Epithelial cell of proximal tubule (primary cell): ENCODE results near the gene RSBN1L. TPM values are rescaled to one million over a fixed set of nuclear protein-coding genes. Genes with fewer than 3 reads are reported as not detected.
A peak's percentile ranks its signal among the peaks of the same experiment; 100 is the strongest.

Source experiments
- DNase-seq: peaks from one replicate; pipeline ENCODE4 v3.0.0-alpha.2; 2011; ENCODE audit warnings: low read depth
- H3K4me3 ChIP-seq: 2 replicates; pipeline ENCODE4 v1.5.1; 2011; ENCODE audit warnings: low read depth, mild to moderate bottlenecking, low read length
- CTCF ChIP-seq: conservative IDR thresholded peaks from 2 replicates; pipeline ENCODE4 v1.5.1; 2012; ENCODE audit warnings: low read depth, mild to moderate bottlenecking, low read length
- total RNA-seq: library from RNA; depleted of rRNA; stranded (reverse); fragments of >200 nt; gene quantifications from 2 replicates; pipeline ENCODE4 v1.2.3, GENCODE V29; 2015

The RSBN1L gene
- total RNA-seq, 1 donor from 2014 or later, result 13.0 TPM

- no peak overlapping the region for H3K4me3 ChIP-seq
- no peak for DNase-seq
- no peak for TF ChIP-seq CTCF
These were observed 95.7 kb downstream of the RSBN1L start for GRCh38 chr7:77791956-77792355.

GRCh38 chr7:77794000-77794399 lies 97.7 kb downstream of the RSBN1L start:
- no peak for DNase-seq
- H3K4me3 ChIP-seq, result no peak overlapping the region
- no peak for TF ChIP-seq CTCF

- peak overlapping the region; percentile 94 for H3K4me3 ChIP-seq
- no peak for TF ChIP-seq CTCF
- DNase-seq, result no peak
These were observed 99.8 kb downstream of the RSBN1L start for GRCh38 chr7:77796109-77796508.

GRCh38 chr7:77796960-77797359 lies 100.7 kb downstream of the RSBN1L start:
- no peak for DNase-seq
- no peak for TF ChIP-seq CTCF
- peak overlapping the region; percentile 94 for H3K4me3 ChIP-seq

GRCh38 chr7:77797734-77798393 lies 101.6 kb downstream of the RSBN1L start:
- peak overlapping the region; percentile 94 for H3K4me3 ChIP-seq
- TF ChIP-seq CTCF, result no peak

GRCh38 chr7:77798394-77799077 lies 102.3 kb downstream of the RSBN1L start, which contains the start of the genes PHTF2 and TMEM60:
Gene PHTF2, plus strand, starts transcription at chr7:77798773.
Gene TMEM60, minus strand, starts transcription at chr7:77798434. Its CDS starts 4,061 bp downstream, at chr7:77794373.
- TF ChIP-seq CTCF, result peak; percentile 58
- DNase-seq, result peak; percentile 99
- H3K4me3 ChIP-seq, result peak within 1 kb of the TSS; percentile 94

More at GRCh38 chr7:77797734-77798393, 101.6 kb downstream of the RSBN1L start:
- DNase-seq, result no peak
